ENCODE data around the gene CEP72. TPM values are rescaled to one million over a fixed set of nuclear protein-coding genes. Genes with fewer than 3 reads are reported as not detected.

Gene CEP72
- total RNA-seq, 1 donor from 2014 or later = 7.6 TPM

GRCh38 chr5:583645-584044 lies 28.5 kb upstream of the CEP72 start:
- DNase-seq (ENCODE audit: extremely low spot score, unreplicated experiment) = no peak
- no peaks in the 10 kb centered on the region for H3K36me3 Mint-ChIP-seq (ENCODE audit: unreplicated experiment)
- no peaks in the 10 kb centered on the region for H3K4me1 Mint-ChIP-seq (ENCODE audit: unreplicated experiment)
- no peak overlapping the region for H3K4me3 Mint-ChIP-seq (ENCODE audit: unreplicated experiment)
- H3K27ac Mint-ChIP-seq (ENCODE audit: unreplicated experiment) = no peak overlapping the region
- peaks cover 20% of the 10 kb centered on the region for H3K27me3 Mint-ChIP-seq (ENCODE audit: unreplicated experiment)
- H3K9me3 Mint-ChIP-seq (ENCODE audit: unreplicated experiment) = no peaks in the 10 kb centered on the region
- no peak for TF ChIP-seq CTCF (IDR thresholded peaks at IDR 0.05)

GRCh38 chr5:584216-584615 lies 27.9 kb upstream of the CEP72 start:
- Mint-ChIP-seq H3K4me1 (ENCODE audit: unreplicated experiment) (no peaks in the 10 kb centered on the region), H3K36me3 (ENCODE audit: unreplicated experiment) (no peaks in the 10 kb centered on the region), H3K27ac (ENCODE audit: unreplicated experiment) (no peak overlapping the region), H3K4me3 (ENCODE audit: unreplicated experiment) (no peak overlapping the region), H3K27me3 (ENCODE audit: unreplicated experiment) (peaks cover 16% of the 10 kb centered on the region), H3K9me3 (ENCODE audit: unreplicated experiment) (no peaks in the 10 kb centered on the region)
- peak; percentile 11 for DNase-seq (ENCODE audit: extremely low spot score, unreplicated experiment)
- TF ChIP-seq CTCF (IDR thresholded peaks at IDR 0.05) = no peak

- TF ChIP-seq CTCF (IDR thresholded peaks at IDR 0.05) = no peak
- Mint-ChIP-seq H3K27ac (ENCODE audit: unreplicated experiment) (no peak overlapping the region), H3K9me3 (ENCODE audit: unreplicated experiment) (peaks cover 4% of the 10 kb centered on the region), H3K4me1 (ENCODE audit: unreplicated experiment) (no peaks in the 10 kb centered on the region), H3K36me3 (ENCODE audit: unreplicated experiment) (no peaks in the 10 kb centered on the region), H3K27me3 (ENCODE audit: unreplicated experiment) (peaks cover 16% of the 10 kb centered on the region), H3K4me3 (ENCODE audit: unreplicated experiment) (no peak overlapping the region)
- peak; percentile 42 for DNase-seq (ENCODE audit: extremely low spot score, unreplicated experiment)
Observed at GRCh38 chr5:584846-585245, 27.3 kb upstream of the CEP72 start.

DNA sequence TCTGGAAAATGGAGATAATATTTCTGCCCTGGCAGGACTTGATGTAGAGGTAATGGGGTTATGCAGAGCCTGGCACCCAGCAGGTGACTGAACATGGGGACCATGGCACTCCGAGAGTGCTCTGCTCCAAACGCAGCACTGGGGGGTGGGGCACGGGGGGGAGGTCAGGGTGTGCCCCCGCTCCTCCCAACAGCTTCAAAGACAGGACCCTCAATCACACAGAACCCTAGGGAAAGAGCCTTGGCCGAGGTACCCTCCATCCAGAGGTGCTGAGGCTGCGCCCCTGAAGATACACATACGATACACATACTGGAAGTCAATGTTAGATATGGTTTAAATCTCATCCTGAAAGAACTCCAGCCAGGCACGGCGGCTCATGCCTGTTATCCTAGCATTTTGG lies 26.6 kb upstream of the CEP72 start:
- peaks cover 4% of the 10 kb centered on the region for H3K9me3 Mint-ChIP-seq (ENCODE audit: unreplicated experiment)
- no peak for TF ChIP-seq CTCF (IDR thresholded peaks at IDR 0.05)
- no peaks in the 10 kb centered on the region for H3K36me3 Mint-ChIP-seq (ENCODE audit: unreplicated experiment)
- H3K27ac Mint-ChIP-seq (ENCODE audit: unreplicated experiment) = no peak overlapping the region
- peak; percentile 44 for DNase-seq (ENCODE audit: extremely low spot score, unreplicated experiment)
- no peak overlapping the region for H3K4me3 Mint-ChIP-seq (ENCODE audit: unreplicated experiment)
- peaks cover 12% of the 10 kb centered on the region for H3K27me3 Mint-ChIP-seq (ENCODE audit: unreplicated experiment)
- no peaks in the 10 kb centered on the region for H3K4me1 Mint-ChIP-seq (ENCODE audit: unreplicated experiment)

- no peak overlapping the region for H3K27ac Mint-ChIP-seq (ENCODE audit: unreplicated experiment)
- peaks cover 7% of the 10 kb centered on the region for H3K27me3 Mint-ChIP-seq (ENCODE audit: unreplicated experiment)
- H3K4me1 Mint-ChIP-seq (ENCODE audit: unreplicated experiment) = no peaks in the 10 kb centered on the region
- DNase-seq (ENCODE audit: extremely low spot score, unreplicated experiment) = peak; percentile 59
- no peaks in the 10 kb centered on the region for H3K36me3 Mint-ChIP-seq (ENCODE audit: unreplicated experiment)
- H3K4me3 Mint-ChIP-seq (ENCODE audit: unreplicated experiment) = no peak overlapping the region
- no peak for TF ChIP-seq CTCF (IDR thresholded peaks at IDR 0.05)
- peaks cover 9% of the 10 kb centered on the region for H3K9me3 Mint-ChIP-seq (ENCODE audit: unreplicated experiment)
Observed at GRCh38 chr5:585962-586628, 26.0 kb upstream of the CEP72 start.

Data from osteocyte (in vitro differentiated cells).